Lower lobe of right lung (tissue), 2 donors: Measurements from ENCODE around the gene RPSA. TPM values are rescaled to one million over a fixed set of nuclear protein-coding genes. Genes with fewer than 3 reads are reported as not detected.
A peak's percentile ranks its signal among the peaks of the same experiment; 100 is the strongest.

ENCODE experiments used
- ATAC-seq, 2 donors: fragments of 200-7000 bp; cut with Tn5 transposase; one replicate each; pipeline ENCODE4 v1.9.1; 2020 to 2022; ENCODE audit warnings: mild to moderate bottlenecking in 2 of 2, moderate library complexity in 2 of 2
- DNase-seq: peaks from one replicate; pipeline ENCODE4 v3.0.0-alpha.2; 2020
- H3K27ac ChIP-seq: fragments of 200-600 bp; one replicate; pipeline ENCODE4 v1.8.0; 2022
- H3K27me3 ChIP-seq: fragments of 200-600 bp; one replicate; pipeline ENCODE4 v1.8.0; 2022; ENCODE audit warnings: low read depth
- H3K36me3 ChIP-seq: fragments of 200-600 bp; one replicate; pipeline ENCODE4 v1.8.0; 2022; ENCODE audit warnings: mild to moderate bottlenecking
- H3K4me1 ChIP-seq: fragments of 200-600 bp; one replicate; pipeline ENCODE4 v1.8.0; 2022
- H3K4me3 ChIP-seq: fragments of 200-600 bp; one replicate; pipeline ENCODE4 v1.8.0; 2022; ENCODE audit warnings: mild to moderate bottlenecking
- H3K9me3 ChIP-seq: fragments of 200-600 bp; one replicate; pipeline ENCODE4 v1.8.0; 2022
- intact Hi-C: fragments of 100-400 bp; cut with DNase I; formaldehyde crosslinking; loops from one replicate; pipeline ENCODE4 v1.11.0; 2022
- total RNA-seq: library from RNA; stranded (reverse); fragmentation: NEBNext Ultra II Directional; extraction: Animal tissue kit (Norgen Biotek cat#: 25700); gene quantifications from one replicate; pipeline ENCODE4 v1.2.1, GENCODE V29; 2021
- TF ChIP-seq, protein P1 (sequence below): fragments of 200-600 bp; IDR thresholded peaks from one replicate; pipeline ENCODE4 v1.8.0; 2022; ENCODE audit warnings: antibody characterized with exemption, mild to moderate bottlenecking
- donor health status: DM: no; HTN: yes; CAD: no; lungs with severe emphysema.

RPSA gene
- total RNA-seq, 1 donor from 2014 or later, result 778 TPM

DNA sequence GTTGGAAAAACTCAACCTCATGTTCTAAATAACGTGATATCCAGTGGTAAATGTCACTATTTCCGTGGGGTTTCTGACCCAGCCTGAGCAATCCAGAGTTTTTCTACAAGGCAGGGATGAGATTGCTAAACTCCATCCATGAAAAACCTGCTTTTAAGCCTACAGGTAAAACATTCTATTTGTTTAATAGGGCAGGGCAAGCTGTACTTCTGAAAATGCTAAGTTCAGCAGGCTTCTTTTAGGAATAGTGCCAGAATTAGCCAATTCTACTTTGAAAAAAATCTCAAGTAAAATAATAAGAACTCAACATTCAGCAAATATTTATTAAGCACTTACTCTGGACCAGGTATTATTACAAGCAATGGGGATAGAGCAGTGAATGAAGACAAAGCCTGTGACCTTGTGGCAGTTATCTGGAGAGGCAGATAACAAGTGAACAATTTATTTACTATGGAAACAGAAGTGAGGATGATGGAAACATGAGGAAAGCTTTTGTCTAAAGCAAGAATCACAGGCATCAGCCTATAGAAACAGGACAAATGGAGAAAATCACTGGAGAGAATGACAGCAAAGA is 13.3 kb downstream of the RPSA start:
- DNase-seq (no peak), ATAC-seq (peak; percentile 78 to 80)
- Histone ChIP-seq H3K27me3 (no peaks in the 10 kb centered on the region), H3K4me3 (no peak overlapping the region), H3K27ac (peak overlapping the region; percentile 36), H3K9me3 (no peaks in the 10 kb centered on the region), H3K36me3 (no peaks in the 10 kb centered on the region), H3K4me1 (no peaks in the 10 kb centered on the region)
- intact Hi-C loops, result no loop called here
- TF ChIP-seq, protein P1, sequence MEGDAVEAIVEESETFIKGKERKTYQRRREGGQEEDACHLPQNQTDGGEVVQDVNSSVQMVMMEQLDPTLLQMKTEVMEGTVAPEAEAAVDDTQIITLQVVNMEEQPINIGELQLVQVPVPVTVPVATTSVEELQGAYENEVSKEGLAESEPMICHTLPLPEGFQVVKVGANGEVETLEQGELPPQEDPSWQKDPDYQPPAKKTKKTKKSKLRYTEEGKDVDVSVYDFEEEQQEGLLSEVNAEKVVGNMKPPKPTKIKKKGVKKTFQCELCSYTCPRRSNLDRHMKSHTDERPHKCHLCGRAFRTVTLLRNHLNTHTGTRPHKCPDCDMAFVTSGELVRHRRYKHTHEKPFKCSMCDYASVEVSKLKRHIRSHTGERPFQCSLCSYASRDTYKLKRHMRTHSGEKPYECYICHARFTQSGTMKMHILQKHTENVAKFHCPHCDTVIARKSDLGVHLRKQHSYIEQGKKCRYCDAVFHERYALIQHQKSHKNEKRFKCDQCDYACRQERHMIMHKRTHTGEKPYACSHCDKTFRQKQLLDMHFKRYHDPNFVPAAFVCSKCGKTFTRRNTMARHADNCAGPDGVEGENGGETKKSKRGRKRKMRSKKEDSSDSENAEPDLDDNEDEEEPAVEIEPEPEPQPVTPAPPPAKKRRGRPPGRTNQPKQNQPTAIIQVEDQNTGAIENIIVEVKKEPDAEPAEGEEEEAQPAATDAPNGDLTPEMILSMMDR, result no peak

DNA sequence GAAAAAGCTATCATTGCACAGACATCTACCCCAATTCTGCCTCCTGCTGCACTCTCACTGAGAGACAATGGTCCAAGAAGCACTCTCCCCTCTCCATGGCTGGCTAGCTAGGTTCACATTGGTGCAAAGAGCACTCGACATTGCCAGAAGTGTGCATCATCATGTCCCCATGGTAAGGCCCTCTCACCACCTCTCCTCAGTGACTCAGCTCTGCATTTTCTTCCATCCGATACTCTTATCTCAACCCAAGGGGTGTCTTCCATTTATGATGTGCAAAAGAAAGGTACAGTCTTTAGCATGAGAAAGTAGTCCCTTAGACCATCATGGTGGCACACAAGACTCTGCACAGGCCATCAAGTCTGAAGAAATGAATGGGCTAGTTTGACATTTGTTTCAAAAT is 14.0 kb downstream of the RPSA start:
- no peaks in the 10 kb centered on the region for H3K9me3 ChIP-seq
- H3K27me3 ChIP-seq, result no peaks in the 10 kb centered on the region
- H3K4me3 ChIP-seq, result no peak overlapping the region
- intact Hi-C loops, result no loop called here
- no peaks in the 10 kb centered on the region for H3K4me1 ChIP-seq
- no peak for DNase-seq
- no peak overlapping the region for H3K27ac ChIP-seq
- ATAC-seq, result no peak
- H3K36me3 ChIP-seq, result no peaks in the 10 kb centered on the region
- TF ChIP-seq, protein P1, result no peak

GRCh38 chr3:39423436-39423970 is 17.0 kb downstream of the RPSA start:
- DNase-seq, result no peak
- Histone ChIP-seq H3K4me3 (no peak overlapping the region), H3K9me3 (no peaks in the 10 kb centered on the region), H3K27me3 (no peaks in the 10 kb centered on the region), H3K4me1 (no peaks in the 10 kb centered on the region), H3K36me3 (no peaks in the 10 kb centered on the region), H3K27ac (no peak overlapping the region)
- no peak for ATAC-seq
- TF ChIP-seq, protein P1, result no peak
- intact Hi-C loops, result no loop called here

DNA sequence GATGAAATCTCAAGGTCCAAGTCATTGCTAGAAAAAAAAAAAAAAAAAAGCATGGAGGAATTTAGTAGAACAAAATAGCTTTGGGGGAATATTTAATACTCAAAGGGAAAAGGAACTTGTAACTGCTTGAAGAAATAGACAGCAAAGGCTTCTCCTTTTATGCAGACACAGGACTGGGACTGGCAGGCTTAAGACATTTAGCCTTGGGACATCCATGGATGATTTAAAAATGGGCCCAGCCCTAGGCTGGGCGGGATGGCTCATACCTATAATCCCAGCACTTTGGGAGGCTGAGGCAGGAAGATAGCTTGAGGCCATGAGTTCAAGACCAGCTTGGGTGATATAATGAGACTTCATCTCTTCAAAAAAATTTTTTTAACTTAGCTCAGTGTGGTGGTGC is 19.8 kb downstream of the RPSA start:
- Histone ChIP-seq H3K27ac (no peak overlapping the region), H3K4me1 (no peaks in the 10 kb centered on the region), H3K9me3 (no peaks in the 10 kb centered on the region), H3K4me3 (no peak overlapping the region), H3K36me3 (no peaks in the 10 kb centered on the region), H3K27me3 (no peaks in the 10 kb centered on the region)
- DNase-seq (no peak), ATAC-seq (no peak)
- TF ChIP-seq, protein P1, result no peak
- intact Hi-C loops, result no loop called here

DNA sequence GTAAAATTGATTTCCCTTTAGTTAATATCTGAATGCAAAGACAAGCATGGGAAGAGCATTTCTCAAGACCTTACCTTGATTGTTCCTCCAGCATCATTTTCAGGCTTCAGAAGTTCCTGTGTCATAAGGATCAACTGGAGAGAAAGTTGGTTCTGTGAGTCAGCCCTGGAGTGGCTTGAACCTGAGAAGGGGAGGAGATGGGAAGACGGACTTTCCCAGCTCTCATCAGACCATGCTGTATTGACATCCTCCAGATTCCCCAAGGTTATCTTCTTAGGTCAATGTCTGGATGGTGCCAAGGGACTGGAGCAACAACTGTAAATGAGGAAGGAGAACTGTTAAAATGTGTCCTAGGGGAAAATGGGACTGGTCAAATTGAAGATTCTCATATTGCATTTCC is 21.0 kb downstream of the RPSA start:
- DNase-seq (no peak), ATAC-seq (no peak)
- no peaks in the 10 kb centered on the region for H3K27me3 ChIP-seq
- H3K9me3 ChIP-seq, result no peaks in the 10 kb centered on the region
- TF ChIP-seq, protein P1, result no peak
- no peak overlapping the region for H3K4me3 ChIP-seq
- H3K4me1 ChIP-seq, result no peaks in the 10 kb centered on the region
- no peaks in the 10 kb centered on the region for H3K36me3 ChIP-seq
- H3K27ac ChIP-seq, result no peak overlapping the region
- intact Hi-C loops, result no loop called here
